Colonic mucosa (tissue), 4 donors: ENCODE results near the gene IL7R. TPM values are rescaled to one million over a fixed set of nuclear protein-coding genes. Genes with fewer than 3 reads are reported as not detected.

ENCODE experiments used
- DNase-seq: peaks from one replicate; pipeline ENCODE4 v3.0.0-alpha.2; 2020
- H3K27ac ChIP-seq: fragments of 200-600 bp; one replicate; pipeline ENCODE4 v1.8.0; 2021
- H3K27me3 ChIP-seq: fragments of 200-600 bp; one replicate; pipeline ENCODE4 v1.8.0; 2021
- H3K36me3 ChIP-seq: fragments of 200-600 bp; one replicate; pipeline ENCODE4 v1.8.0; 2021
- H3K4me1 ChIP-seq: fragments of 200-600 bp; one replicate; pipeline ENCODE4 v1.8.0; 2021; ENCODE audit warnings: mild to moderate bottlenecking
- H3K4me3 ChIP-seq: fragments of 200-600 bp; one replicate; pipeline ENCODE4 v1.8.0; 2021
- H3K9ac ChIP-seq, 2 donors: one replicate each; pipeline ENCODE4 v1.7.0; 2013; ENCODE audit warnings: control low read depth in 2 of 2, low read depth in 2 of 2, low read length in 2 of 2
- H3K9me3 ChIP-seq: fragments of 200-600 bp; one replicate; pipeline ENCODE4 v1.8.0; 2021
- intact Hi-C: fragments of 100-400 bp; cut with DNase I; formaldehyde crosslinking; loops from one replicate; pipeline ENCODE4 v1.14.1; 2022
- total RNA-seq, 2 donors: library from RNA; stranded (reverse); fragmentation: NEBNext Ultra II Directional in 1 of 2; extraction: Animal tissue kit (Norgen Biotek cat#: 25700) in 1 of 2; gene quantifications; one replicate each; pipeline ENCODE4 v1.2.1, GENCODE V29; 2021
- TF ChIP-seq, protein P1 (sequence below): fragments of 200-600 bp; IDR thresholded peaks from one replicate; pipeline ENCODE4 v1.8.0; 2022; ENCODE audit warnings: antibody characterized with exemption, mild to moderate bottlenecking
- donor health status: healthy.
- donor health status: DM: no; HTN: no; CAD: no.
- donor health status: DM: no; HTN: no; CAD: no.

The IL7R gene
- total RNA-seq, 2 donors from 2014 or later: 4.6 to 6.1 TPM

- DNase-seq: no peak
- no peak overlapping the region for H3K27ac ChIP-seq
- H3K9me3 ChIP-seq: no peaks in the 10 kb centered on the region
- no peaks in the 10 kb centered on the region for H3K36me3 ChIP-seq
- TF ChIP-seq, protein P1, sequence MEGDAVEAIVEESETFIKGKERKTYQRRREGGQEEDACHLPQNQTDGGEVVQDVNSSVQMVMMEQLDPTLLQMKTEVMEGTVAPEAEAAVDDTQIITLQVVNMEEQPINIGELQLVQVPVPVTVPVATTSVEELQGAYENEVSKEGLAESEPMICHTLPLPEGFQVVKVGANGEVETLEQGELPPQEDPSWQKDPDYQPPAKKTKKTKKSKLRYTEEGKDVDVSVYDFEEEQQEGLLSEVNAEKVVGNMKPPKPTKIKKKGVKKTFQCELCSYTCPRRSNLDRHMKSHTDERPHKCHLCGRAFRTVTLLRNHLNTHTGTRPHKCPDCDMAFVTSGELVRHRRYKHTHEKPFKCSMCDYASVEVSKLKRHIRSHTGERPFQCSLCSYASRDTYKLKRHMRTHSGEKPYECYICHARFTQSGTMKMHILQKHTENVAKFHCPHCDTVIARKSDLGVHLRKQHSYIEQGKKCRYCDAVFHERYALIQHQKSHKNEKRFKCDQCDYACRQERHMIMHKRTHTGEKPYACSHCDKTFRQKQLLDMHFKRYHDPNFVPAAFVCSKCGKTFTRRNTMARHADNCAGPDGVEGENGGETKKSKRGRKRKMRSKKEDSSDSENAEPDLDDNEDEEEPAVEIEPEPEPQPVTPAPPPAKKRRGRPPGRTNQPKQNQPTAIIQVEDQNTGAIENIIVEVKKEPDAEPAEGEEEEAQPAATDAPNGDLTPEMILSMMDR: no peak
- no peak overlapping the region for H3K9ac ChIP-seq
- no peak overlapping the region for H3K4me3 ChIP-seq
- intact Hi-C loops: no loop called here
- H3K27me3 ChIP-seq: no peaks in the 10 kb centered on the region
- no peaks in the 10 kb centered on the region for H3K4me1 ChIP-seq
Measured at GRCh38 chr5:35894131-35894530, 37.4 kb downstream of the IL7R start.

DNA sequence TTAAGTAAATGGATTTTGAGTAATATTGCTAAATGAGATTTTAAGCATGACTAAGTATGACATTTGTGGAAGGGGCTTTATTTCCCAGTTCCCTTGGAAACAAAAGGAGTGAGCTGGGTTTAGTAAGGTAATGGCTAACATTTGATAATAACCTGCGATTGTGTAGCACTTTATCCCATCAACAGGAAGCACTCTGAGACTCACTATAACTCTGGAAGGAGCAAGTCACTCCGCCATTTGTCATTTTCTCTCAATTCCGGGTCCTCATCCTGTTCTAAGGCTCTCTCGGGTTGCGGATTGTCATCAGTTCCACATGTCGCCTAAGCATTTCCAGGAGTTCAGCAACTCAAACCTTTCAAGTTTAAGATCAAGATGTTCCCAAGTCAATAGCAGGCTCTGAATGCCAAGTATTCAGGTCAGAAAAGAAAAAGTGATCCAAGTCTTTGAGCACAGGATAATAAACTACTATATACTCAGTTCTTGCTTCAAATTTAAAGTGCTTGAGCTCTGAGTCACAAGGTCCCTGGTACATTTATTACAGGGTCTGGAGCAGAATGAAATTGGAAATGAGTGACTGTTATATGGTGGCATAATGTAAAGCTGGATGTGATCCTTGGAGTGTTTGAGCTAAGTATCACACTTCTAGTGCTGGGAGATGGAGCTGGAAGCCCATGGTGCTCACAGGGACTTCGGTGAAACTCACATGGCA is 42.4 kb downstream of the IL7R start:
- no peaks in the 10 kb centered on the region for H3K27me3 ChIP-seq
- H3K27ac ChIP-seq: no peak overlapping the region
- H3K36me3 ChIP-seq: no peaks in the 10 kb centered on the region
- TF ChIP-seq, protein P1: no peak
- no peaks in the 10 kb centered on the region for H3K4me1 ChIP-seq
- no peaks in the 10 kb centered on the region for H3K9me3 ChIP-seq
- DNase-seq: no peak
- no peak overlapping the region for H3K4me3 ChIP-seq
- intact Hi-C loops: no loop called here
- H3K9ac ChIP-seq: no peak overlapping the region

DNA sequence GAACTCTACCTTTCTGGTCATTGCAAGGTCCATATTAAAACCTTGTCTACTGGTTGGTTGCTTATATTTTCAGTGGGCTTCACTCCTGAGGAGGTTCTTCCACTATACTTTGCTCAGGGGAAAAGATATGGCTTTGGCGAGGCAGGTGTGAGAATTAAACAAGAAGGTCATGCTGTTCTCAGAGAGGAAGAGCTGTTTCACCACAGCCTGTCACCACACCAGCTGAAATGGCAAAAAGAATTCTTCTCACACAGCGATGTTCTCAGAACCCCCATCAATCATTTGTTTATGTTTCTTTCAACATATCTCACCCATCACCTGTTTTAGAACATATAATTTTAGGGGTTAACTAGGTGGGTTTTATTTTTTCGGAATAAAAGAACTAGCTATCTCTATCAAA is 43.1 kb downstream of the IL7R start:
- Histone ChIP-seq H3K9ac (no peak overlapping the region), H3K36me3 (no peaks in the 10 kb centered on the region), H3K27me3 (no peaks in the 10 kb centered on the region), H3K4me3 (no peak overlapping the region), H3K9me3 (no peaks in the 10 kb centered on the region), H3K27ac (no peak overlapping the region), H3K4me1 (no peaks in the 10 kb centered on the region)
- TF ChIP-seq, protein P1: no peak
- intact Hi-C loops: no loop called here
- DNase-seq: no peak

DNA sequence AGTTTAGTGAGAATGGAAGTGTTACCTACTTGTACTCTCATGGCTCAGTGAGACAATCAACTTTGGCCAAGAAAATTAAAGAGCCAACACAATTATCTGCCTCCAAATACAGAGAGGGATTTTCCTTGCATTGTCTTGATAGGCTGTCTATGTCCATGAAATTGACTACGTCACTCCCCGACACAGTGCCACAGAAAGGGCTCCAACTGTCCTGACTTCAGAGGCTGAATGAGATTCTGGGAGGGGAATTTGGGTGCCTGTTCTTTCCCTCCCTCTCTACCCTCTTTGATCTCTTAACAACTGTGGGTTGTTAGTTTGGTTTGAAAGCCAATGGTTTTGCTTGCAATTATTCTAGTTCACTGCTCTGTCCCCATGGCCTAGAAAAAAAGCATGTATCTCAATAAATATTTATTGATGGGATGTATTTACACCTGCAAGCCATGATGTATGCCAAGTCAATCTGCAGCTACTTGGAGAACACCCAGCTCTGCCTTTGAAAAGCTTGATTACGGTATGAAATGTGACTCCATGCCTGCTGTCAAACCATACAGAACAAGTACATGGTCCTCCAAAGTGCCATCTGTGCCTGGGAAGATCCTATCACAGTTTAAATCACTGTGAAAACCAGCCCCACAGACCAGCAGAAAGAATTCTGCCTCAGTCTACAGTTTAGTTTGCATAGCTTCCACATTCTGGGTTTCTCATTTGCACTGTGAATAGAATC is 44.4 kb downstream of the IL7R start:
- no peaks in the 10 kb centered on the region for H3K9me3 ChIP-seq
- intact Hi-C loops: no loop called here
- H3K27ac ChIP-seq: no peak overlapping the region
- H3K4me3 ChIP-seq: no peak overlapping the region
- H3K36me3 ChIP-seq: no peaks in the 10 kb centered on the region
- TF ChIP-seq, protein P1: no peak
- H3K4me1 ChIP-seq: no peaks in the 10 kb centered on the region
- no peak overlapping the region for H3K9ac ChIP-seq
- DNase-seq: no peak
- no peaks in the 10 kb centered on the region for H3K27me3 ChIP-seq

- DNase-seq: no peak
- H3K27ac ChIP-seq: no peak overlapping the region
- intact Hi-C loops: no loop called here
- H3K27me3 ChIP-seq: no peaks in the 10 kb centered on the region
- H3K4me3 ChIP-seq: no peak overlapping the region
- no peaks in the 10 kb centered on the region for H3K4me1 ChIP-seq
- TF ChIP-seq, protein P1: no peak
- H3K36me3 ChIP-seq: no peaks in the 10 kb centered on the region
- H3K9me3 ChIP-seq: no peaks in the 10 kb centered on the region
- no peak overlapping the region for H3K9ac ChIP-seq
Measured at GRCh38 chr5:35902046-35902672, 45.5 kb downstream of the IL7R start.
